GM19452 (cell line): ENCODE results near the gene SLC29A2.

Experiments
- ATAC-seq: cut with Tn5 transposase; IDR thresholded peaks from one replicate; pipeline ENCODE4 v1.9.1; 2021; ENCODE audit not compliant: unreplicated experiment

The SLC29A2 gene

DNA sequence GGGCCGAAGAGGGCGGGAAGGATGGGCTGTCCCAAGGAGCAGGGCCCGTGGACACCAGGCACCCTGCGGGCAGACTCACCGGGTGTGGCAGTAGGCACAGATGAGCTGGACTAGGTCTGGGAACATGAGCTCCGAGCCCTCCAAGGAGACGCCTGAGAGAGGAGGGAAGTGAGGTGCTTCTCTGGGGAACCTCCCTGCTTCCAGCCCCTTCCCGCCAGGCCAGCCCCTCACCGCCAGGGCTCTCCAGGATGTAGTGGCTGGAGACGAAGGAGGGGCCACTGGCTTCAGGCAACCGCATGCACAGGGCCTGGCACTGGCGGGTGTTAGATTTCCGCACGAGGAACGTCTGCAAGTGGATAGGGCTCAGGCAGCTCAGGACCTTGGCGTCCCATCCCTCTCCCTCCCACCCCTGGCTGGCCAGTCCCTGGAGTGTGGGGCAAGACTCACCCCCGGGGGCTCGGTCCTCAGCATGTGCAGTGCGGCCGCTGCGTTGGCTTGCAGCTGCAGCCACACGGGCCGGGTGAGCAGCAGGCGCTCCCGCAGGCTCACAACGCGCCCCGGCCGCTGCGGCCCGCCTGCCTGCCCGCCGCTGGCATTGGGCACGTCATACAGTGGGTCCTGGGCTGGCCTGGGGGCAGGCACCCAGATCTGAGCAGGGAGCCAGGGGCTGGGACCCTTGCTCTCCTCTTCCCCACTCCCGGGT, 35.9 kb downstream of the SLC29A2 start:
- ATAC-seq: no peak

DNA sequence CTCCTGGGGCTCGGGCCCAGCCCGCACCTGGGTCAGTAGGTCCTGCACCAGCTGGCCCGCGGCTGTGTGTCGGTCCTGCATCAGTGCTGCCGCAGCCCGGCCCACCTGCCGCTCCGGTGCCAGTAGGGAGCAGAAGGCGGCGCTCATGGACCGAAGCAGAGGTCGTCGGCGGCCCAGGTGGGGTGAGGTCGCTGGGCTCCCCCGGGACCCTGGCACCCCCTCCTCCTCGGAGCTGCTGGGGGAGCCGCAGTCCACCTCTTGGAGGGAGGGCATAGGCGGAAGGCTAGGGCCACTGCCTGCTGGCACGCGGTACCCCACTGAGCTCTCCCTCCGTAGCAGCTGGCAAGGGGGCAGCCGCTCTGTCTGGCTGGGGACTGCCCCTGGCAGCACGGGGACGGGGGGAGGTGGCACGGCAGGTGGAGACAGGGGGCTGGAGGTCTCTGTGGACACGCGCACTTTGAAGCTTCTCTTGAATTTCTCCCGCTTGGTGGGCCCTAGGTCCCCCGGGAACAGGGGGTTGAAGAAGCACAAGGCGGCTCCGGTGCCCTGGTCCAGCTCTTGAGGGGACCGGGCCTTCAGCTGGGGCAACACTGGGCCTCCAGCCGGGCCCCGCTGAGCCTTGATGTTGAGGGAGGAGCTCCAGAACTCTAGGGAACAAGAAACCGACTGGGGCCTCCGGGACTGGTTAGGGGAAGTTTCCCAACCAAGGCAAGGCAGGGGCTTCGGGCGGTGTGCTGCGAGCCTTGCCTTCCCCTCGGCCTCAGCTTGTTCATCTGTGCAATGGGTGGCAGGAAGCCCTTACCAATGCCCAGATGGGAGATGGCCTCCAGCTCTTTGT, 36.7 kb downstream of the SLC29A2 start:
- no peak for ATAC-seq

GRCh38 chr11:66333896-66334604, 37.5 kb downstream of the SLC29A2 start:
- ATAC-seq: no peak

GRCh38 chr11:66333220-66333877, 38.2 kb downstream of the SLC29A2 start:
- ATAC-seq: no peak

DNA sequence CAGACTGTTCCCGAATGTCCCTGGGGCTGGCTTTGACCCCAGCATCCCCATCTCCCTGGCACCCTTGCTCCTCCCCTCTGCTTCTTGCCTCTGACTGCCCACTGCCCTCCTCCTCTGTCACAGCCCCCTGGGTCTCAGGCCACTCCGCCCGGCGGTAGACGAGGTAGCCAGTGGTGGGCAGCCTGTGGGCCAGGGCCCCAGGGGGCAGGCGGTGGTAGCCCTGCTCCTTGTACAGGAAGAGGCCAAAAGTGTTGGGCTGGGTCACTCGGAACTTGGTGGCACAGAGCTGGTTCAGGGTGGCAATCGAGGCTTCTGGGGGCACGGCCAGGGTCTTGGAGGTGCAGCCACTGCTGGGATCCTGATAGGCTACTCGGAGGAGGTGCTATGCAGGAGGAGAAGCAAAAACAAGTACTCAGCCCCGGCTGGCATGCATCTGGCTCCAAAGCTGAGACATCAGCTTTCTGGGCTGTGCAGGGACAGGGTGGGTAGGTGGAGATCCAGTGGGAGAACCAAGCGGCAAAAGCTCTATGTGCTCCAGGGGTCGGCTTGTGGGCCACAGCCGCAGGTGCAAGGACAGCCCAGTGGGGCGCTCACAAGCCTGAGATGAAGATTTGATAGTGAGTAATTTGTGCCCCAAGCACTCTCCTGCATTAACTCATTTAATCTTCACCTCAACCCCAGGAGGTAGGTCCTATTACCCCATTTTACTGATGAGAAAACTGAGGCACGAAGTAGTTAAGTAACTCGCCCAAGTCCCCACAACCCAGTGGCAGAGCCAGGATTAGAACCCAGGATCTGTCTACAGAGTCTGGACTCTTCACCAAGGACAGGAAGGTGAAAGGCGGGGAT, 39.0 kb downstream of the SLC29A2 start:
- ATAC-seq: no peak

GRCh38 chr11:66331542-66332370, 39.8 kb downstream of the SLC29A2 start:
- ATAC-seq: no peak

DNA sequence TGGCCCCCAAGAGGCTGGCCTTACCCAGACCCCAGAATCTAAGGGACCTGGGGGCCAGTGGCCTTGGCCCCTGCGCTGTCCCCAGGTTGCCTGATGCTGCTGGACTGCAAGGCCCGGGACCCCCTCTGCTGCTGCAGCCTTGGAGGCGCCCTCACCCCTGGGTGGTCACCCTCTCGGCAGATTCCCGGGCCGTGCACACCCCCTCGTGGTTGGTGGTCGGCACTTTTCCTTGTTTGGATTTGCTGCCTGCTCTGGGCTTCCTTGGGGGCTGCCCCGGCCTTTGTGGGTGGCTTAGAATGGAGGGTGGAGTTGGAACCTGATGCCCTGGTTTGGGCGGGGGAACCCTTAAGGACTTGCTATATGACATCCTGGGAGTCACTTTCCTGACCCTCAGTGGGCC, 40.6 kb downstream of the SLC29A2 start:
- no peak for ATAC-seq

DNA sequence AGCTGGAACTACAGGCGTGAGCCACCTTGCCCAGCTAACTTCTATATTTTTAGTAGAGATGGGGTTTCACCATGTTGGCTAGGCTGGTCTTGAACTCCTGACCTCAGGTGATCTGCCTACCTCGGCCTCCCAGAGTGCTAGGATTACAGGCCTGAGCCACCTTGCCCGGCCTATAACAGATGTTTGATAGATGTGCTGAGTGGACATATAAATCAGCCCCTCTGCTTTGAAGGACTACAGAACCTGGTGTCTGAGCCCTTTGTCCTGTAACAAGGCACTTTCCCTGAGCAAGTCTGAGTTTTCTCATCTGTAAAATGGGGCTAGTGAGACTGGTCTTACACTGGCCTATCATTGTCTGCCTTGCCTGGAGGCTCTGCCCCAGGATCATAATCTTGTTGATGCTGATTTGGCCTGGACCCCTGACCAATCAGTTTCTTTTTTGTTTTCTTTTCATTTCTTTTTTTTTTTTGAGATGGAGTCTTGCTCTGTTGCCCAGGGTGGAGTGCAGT, 42.3 kb downstream of the SLC29A2 start:
- no peak for ATAC-seq

DNA sequence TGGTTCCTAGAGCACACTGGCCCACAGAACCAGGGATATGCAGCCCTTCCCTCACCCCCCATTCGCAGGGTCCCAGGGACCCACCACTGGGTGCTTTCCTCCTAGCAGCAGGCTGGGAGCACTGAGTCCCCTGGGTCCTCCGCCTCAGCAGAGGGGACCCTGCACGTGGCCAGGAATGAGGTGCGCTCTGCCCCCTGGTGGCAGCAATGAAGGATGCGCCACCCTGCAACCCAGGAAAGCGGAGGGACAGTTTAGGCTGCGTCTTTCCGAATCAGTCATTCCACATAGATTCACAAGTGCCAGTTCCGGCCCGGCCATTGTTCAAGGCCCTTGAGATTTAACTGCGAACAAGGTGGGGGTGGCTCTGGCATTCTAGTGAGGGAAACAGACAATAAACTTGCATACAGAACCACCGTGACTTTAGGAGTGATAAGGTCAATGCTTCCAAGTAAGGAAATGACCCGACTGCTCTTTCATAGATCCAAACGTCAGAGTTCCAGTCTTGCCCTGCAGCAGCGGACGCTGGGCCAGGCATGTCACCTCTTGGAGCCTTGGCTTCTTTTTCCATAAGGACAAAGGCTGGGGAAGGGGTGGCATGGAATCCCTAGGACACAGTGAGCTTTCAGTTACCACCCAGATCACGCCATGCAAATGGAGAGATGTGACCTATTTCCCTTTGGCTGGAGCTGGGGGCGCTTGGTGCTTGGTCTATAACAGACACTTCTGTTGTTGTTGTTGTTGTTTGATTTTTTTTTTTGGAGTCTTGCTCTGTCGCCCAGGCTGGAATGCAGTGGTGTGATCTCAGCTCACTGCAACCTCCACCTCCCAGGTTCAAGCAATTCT, 43.0 kb downstream of the SLC29A2 start:
- ATAC-seq: no peak

DNA sequence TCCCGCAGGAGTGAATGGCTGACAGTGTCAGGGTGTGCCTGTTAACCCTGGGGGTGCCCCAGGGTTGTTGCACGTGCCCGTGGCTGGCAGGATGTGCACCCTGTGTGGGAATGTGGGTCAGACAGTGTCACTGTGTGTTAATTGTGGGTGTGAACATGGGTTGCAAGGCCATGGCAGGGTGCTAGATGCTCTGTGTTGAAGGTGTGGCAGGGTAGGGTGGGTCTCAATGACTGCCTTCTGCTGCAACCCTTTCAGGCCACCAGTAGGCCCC, 43.6 kb downstream of the SLC29A2 start:
- no peak for ATAC-seq

GRCh38 chr11:66327171-66328030, 44.2 kb downstream of the SLC29A2 start:
- no peak for ATAC-seq

- no peak for ATAC-seq
Measured at GRCh38 chr11:66326261-66327111, 45.1 kb downstream of the SLC29A2 start.

DNA sequence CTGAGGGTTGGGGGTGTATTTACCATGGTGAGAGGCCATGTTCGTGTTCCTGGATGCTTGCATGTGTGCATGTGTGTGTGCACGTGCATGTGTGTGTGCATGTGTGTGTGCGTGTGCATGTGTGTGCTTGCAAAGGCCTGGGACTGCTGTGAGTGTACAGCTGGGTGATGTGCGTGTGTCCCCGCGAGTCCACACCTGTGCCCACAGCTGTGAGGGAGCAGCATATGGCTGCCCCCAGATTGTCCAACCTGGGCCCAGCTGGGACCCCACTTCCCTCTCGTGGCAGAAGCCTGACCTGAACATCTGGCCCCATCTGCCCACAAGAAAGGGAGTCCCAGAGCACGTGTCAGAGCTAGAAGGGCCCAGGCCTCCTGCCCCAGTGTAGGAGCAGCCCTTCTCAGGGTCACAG, 46.3 kb downstream of the SLC29A2 start:
- no peak for ATAC-seq

DNA sequence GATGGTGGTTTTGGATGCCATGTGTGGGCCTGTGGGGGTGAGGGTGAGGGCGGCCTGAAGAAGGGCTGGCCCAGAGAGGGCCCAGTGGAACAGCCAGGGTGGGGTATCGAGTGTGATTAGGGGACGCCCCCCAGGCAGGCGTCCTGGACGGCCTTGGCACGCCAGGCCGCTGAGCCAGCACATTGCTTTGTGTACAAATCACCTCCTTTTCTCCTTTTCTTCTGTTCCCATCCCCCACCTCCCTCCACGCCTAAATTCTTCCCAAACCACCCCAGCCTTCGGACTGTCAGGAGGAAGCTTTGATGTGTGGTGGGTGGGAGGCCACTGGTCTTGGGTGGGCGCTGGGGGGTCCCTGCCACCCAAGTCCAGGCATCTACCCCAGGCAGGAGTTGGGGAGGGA, 46.9 kb downstream of the SLC29A2 start:
- ATAC-seq: no peak

DNA sequence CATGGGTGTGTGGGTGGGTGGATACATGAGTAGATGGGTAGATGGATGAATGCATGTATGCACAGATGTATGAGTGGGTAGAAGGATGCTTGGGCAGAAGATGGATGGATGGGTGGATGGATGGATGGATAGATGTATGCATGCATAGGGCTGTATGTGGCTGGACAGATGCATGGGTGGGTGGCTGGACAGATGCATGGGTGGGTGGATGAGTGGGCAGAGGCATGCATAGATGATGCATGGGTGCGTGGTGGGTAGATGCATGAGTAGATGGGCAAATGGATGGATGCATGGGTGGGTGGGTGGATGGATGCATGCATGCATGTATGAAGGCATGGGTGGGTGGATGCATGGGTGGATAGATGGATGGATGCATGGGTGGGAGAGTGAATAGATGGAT, 47.9 kb downstream of the SLC29A2 start:
- ATAC-seq: no peak

DNA sequence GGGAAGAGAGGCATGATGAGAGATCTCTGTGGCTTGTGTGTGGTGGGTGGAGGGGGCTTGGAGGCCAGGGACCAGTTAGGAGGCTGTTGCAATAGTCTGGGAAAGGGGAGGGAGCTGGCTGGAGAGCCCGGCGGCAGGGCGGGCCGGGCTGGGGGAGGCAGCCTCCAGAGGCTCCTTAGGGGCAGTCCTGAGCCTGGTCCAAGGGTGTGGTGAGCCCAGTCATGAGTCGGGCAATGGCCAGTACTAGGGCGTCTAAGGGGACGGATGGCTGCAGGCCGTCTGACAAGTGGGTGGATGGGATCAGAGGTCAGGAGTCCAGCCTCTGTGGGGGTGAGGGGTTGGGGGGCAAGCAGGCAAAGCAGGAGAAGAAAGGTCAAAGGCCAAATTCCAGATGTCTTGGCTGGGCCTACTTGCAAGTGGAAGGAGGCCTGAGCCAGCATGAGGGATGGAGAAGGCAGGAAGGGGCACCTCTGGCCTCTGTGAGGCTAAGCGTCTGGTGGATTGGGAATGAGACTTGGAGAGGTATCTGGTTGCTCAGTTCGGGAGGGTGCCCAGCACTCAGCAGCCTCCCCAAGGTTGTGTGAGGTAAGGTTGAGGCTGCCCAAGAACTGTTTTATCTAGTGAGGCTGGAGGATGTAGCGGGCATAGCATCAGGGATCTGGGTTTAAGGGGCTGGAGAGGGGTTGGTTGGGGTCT, 48.7 kb downstream of the SLC29A2 start:
- ATAC-seq: no peak
